Stimulated activated CD8-positive, alpha-beta memory T cell treated with anti-CD3 and anti-CD28 coated beads, Interleukin-7, amount 100 ng/mL, for 24 hours (primary cell): Measurements from ENCODE around the gene ABHD15.

Experiments used
- DNase-seq: peaks from one replicate; pipeline ENCODE4 v3.0.0-alpha.2; 2020; ENCODE audit warnings: low read depth

Gene ABHD15

GRCh38 chr17:29594519-29595090 is 27.8 kb upstream of the ABHD15 start:
- no peak for DNase-seq

- DNase-seq, result no peak
Observed at GRCh38 chr17:29593591-29594518, 27.0 kb upstream of the ABHD15 start.

GRCh38 chr17:29592850-29593551 is 26.2 kb upstream of the ABHD15 start, which contains the start of gene ANKRD13B:
TSS of gene ANKRD13B (plus strand) at chr17:29593132. CDS start at chr17:29593622, 490 bp downstream.
- no peak for DNase-seq

GRCh38 chr17:29591737-29592608 is 25.1 kb upstream of the ABHD15 start:
- peak; percentile 72 for DNase-seq

- no peak for DNase-seq
Observed at GRCh38 chr17:29591146-29591736, 24.4 kb upstream of the ABHD15 start.

- DNase-seq, result no peak
Observed at GRCh38 chr17:29590411-29591145, 23.7 kb upstream of the ABHD15 start.

GRCh38 chr17:29589524-29590410 is 22.9 kb upstream of the ABHD15 start, which contains the start of gene GIT1:
TSS of gene GIT1 (minus strand) at chr17:29589648. CDS start at chr17:29589378, 270 bp downstream.
- no peak for DNase-seq

GRCh38 chr17:29588562-29589411 is 21.9 kb upstream of the ABHD15 start:
- DNase-seq, result no peak

GRCh38 chr17:29588017-29588561 is 21.3 kb upstream of the ABHD15 start:
- no peak for DNase-seq

- DNase-seq, result no peak
Observed at GRCh38 chr17:29587591-29587990, 20.8 kb upstream of the ABHD15 start.

- DNase-seq, result no peak
Observed at GRCh38 chr17:29586676-29587469, 20.0 kb upstream of the ABHD15 start.

- no peak for DNase-seq
Observed at GRCh38 chr17:29585080-29585751, 18.4 kb upstream of the ABHD15 start.

- no peak for DNase-seq
Observed at GRCh38 chr17:29584452-29585079, 17.7 kb upstream of the ABHD15 start.

- DNase-seq, result no peak
Observed at GRCh38 chr17:29583324-29584248, 16.7 kb upstream of the ABHD15 start.

- DNase-seq, result no peak
Observed at GRCh38 chr17:29582772-29583171, 15.9 kb upstream of the ABHD15 start.
